NT2/D1 (cell line): ENCODE measurements around the gene OTOP2.

Experiments used
- YY1 ChIP-seq: IDR thresholded peaks from 2 replicates; pipeline ENCODE4 v1.6.1; 2011; ENCODE audit not compliant: insufficient read length, insufficient read depth
- ZNF274 ChIP-seq: IDR thresholded peaks from 2 replicates; pipeline ENCODE4 v1.6.1; 2011; ENCODE audit warnings: mild to moderate bottlenecking, low read depth, low read length

DNA sequence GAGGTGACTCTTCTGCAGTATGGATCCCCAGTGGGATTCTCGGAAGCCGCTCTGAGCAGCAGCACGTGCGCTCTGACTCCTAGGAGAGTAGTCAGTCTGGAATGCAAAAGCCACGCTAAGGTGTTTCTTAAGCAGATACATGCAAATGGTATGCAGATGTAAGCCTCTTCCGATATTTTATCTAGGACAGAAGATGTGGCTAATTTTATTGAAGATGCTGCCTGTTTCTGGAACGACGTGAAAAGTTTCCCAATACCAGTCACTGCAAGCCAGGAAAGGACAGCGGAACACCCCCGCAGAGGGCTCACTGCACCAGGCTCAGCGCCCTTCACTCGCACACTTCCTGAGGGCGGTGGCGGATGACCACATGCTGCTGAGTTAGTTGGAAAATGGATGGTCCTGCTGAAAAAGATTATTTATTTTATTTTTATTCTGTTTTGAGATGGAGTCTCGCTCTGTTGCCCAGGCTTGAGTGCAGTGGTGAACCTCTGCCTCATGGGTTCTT, 40.8 kb upstream of the OTOP2 start:
- TF ChIP-seq YY1 (no peak), ZNF274 (no peak)
